RWPE1 (cell line): ENCODE data around the gene METTL6.

ENCODE experiments used
- CTCF ChIA-PET: fragments of 350-600 bp; sonication (Branson Sonifier 250); formaldehyde crosslinking; extraction: SDS; loops from one replicate; lab custom pipeline; 2021; lab: Yijun Ruan, JAX
- POLR2A ChIA-PET: fragments of 400-600 bp; formaldehyde crosslinking; extraction: SDS; loops from one replicate; lab custom pipeline; 2020; ENCODE audit warnings: antibody characterized with exemption; ENCODE audit not compliant: low non-redundant PET; lab: Yijun Ruan, JAX
- DNase-seq: peaks from one replicate; pipeline ENCODE4 v3.0.0; 2012; ENCODE audit warnings: low spot score
- H3K27ac ChIP-seq: fragments of 450-650 bp; 2 replicates; pipeline ENCODE4 v1.5.1; 2017
- TF ChIP-seq, protein P1 (sequence below): fragments of 450-650 bp; conservative IDR thresholded peaks from 2 replicates; pipeline ENCODE4 v1.5.1; 2017; ENCODE audit warnings: low read depth, mild to moderate bottlenecking

Gene METTL6

GRCh38 chr3:15361494-15362214, 65.7 kb downstream of the METTL6 start:
- DNase-seq: no peak
- TF ChIP-seq, protein P1, sequence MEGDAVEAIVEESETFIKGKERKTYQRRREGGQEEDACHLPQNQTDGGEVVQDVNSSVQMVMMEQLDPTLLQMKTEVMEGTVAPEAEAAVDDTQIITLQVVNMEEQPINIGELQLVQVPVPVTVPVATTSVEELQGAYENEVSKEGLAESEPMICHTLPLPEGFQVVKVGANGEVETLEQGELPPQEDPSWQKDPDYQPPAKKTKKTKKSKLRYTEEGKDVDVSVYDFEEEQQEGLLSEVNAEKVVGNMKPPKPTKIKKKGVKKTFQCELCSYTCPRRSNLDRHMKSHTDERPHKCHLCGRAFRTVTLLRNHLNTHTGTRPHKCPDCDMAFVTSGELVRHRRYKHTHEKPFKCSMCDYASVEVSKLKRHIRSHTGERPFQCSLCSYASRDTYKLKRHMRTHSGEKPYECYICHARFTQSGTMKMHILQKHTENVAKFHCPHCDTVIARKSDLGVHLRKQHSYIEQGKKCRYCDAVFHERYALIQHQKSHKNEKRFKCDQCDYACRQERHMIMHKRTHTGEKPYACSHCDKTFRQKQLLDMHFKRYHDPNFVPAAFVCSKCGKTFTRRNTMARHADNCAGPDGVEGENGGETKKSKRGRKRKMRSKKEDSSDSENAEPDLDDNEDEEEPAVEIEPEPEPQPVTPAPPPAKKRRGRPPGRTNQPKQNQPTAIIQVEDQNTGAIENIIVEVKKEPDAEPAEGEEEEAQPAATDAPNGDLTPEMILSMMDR: no peak
- H3K27ac ChIP-seq: no peak overlapping the region
- CTCF ChIA-PET: interaction anchor here (0.6 to 0.7 kb wide), 3 partner anchors 27 to 156 kb away, joined by 4 to 11 read pairs (median 5); partner anchors contain the start of gene CAPN7
- POLR2A ChIA-PET: no interaction called here

GRCh38 chr3:15360788-15361493, 66.4 kb downstream of the METTL6 start:
- POLR2A ChIA-PET: no interaction called here
- CTCF ChIA-PET: interaction anchor here (0.6 to 0.7 kb wide), 3 partner anchors 26 to 155 kb away, joined by 4 to 11 read pairs (median 5); partner anchors contain the start of gene CAPN7
- DNase-seq: no peak

More at GRCh38 chr3:15360788-15361493, 66.4 kb downstream of the METTL6 start:
- no peak overlapping the region for H3K27ac ChIP-seq
- TF ChIP-seq, protein P1: no peak
